ENCODE results near the gene GAMT.

The GAMT gene

DNA sequence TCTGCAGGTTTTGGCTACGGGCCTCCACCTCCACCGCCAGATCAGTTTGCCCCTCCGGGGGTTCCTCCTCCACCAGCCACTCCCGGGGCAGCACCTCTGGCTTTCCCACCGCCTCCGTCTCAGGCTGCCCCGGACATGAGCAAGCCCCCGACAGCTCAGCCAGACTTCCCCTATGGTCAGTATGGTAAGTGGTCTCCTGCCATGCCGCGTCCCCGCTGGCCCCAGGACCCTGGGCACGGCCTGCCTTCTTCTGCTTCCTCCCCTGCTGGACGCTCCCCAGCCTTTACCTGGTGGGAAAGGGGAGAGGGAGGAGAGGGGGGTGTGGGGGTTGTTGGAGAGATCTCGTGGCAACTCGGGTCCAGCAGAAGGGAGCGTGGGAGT, 31.2 kb upstream of the GAMT start:
- Histone ChIP-seq H3K36me3 (ENCODE audit: control insufficient read depth in 2 of 2, insufficient read depth in 2 of 2, low read length in 2 of 2) (peaks cover 26 to 35% of the 10 kb centered on the region in 2 donors), H3K4me3 (ENCODE audit: low read length in 2 of 2) (no peak overlapping the region), H3K27ac (ENCODE audit: low read length) (no peak overlapping the region)

GRCh38 chr19:1431759-1432506, 30.6 kb upstream of the GAMT start:
- Histone ChIP-seq H3K9me3 (ENCODE audit: control insufficient read depth in 2 of 2, low read length in 2 of 2) (no peaks in the 10 kb centered on the region), H3K27me3 (ENCODE audit: control insufficient read depth in 1 of 2, insufficient read depth in 2 of 2, low read length in 2 of 2) (no peaks in the 10 kb centered on the region), H3K9ac (ENCODE audit: low read length in 2 of 2) (no peak overlapping the region), H3K36me3 (ENCODE audit: control insufficient read depth in 2 of 2, insufficient read depth in 2 of 2, low read length in 2 of 2) (peaks cover 28 to 40% of the 10 kb centered on the region in 2 donors), H3K27ac (ENCODE audit: low read length) (no peak overlapping the region), H3K4me1 (ENCODE audit: control insufficient read depth, insufficient read depth, low read length) (peaks cover 3% of the 10 kb centered on the region), H3K4me3 (ENCODE audit: low read length in 2 of 2) (no peak overlapping the region)

More for the DNA sequence above, 31.2 kb upstream of the GAMT start:
- Histone ChIP-seq H3K9me3 (ENCODE audit: control insufficient read depth in 2 of 2, low read length in 2 of 2) (no peaks in the 10 kb centered on the region), H3K9ac (ENCODE audit: low read length in 2 of 2) (no peak overlapping the region), H3K4me1 (ENCODE audit: control insufficient read depth, insufficient read depth, low read length) (peaks cover 3% of the 10 kb centered on the region), H3K27me3 (ENCODE audit: control insufficient read depth in 1 of 2, insufficient read depth in 2 of 2, low read length in 2 of 2) (no peaks in the 10 kb centered on the region)

DNA sequence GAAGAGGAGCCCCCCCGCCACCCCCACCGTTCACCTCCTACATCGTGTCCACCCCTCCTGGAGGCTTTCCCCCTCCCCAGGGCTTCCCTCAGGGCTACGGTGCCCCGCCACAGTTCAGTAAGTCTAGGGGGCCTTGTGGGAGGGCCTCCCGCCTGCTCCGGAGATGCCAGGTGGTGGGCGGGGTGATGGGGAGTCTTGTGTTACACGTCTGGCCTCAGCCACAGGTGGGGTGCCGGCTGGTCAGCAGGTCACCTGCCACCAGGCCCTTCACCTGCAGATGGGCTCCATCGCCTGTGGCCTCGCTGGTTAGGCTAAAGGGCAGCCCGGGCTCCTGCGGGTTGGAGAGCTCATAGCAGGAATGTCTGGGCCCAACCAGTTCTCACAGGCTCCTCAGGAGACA, 28.9 kb upstream of the GAMT start:
- no peak overlapping the region for H3K4me3 ChIP-seq (ENCODE audit: low read length in 2 of 2)
- no peaks in the 10 kb centered on the region for H3K9me3 ChIP-seq (ENCODE audit: control insufficient read depth in 2 of 2, low read length in 2 of 2)
- no peak overlapping the region for H3K27ac ChIP-seq (ENCODE audit: low read length)
- no peak overlapping the region for H3K9ac ChIP-seq (ENCODE audit: low read length in 2 of 2)
- H3K36me3 ChIP-seq (ENCODE audit: control insufficient read depth in 2 of 2, insufficient read depth in 2 of 2, low read length in 2 of 2) = peaks cover 31 to 38% of the 10 kb centered on the region in 2 donors
- no peaks in the 10 kb centered on the region for H3K27me3 ChIP-seq (ENCODE audit: control insufficient read depth in 1 of 2, insufficient read depth in 2 of 2, low read length in 2 of 2)
- H3K4me1 ChIP-seq (ENCODE audit: control insufficient read depth, insufficient read depth, low read length) = peaks cover 3% of the 10 kb centered on the region

DNA sequence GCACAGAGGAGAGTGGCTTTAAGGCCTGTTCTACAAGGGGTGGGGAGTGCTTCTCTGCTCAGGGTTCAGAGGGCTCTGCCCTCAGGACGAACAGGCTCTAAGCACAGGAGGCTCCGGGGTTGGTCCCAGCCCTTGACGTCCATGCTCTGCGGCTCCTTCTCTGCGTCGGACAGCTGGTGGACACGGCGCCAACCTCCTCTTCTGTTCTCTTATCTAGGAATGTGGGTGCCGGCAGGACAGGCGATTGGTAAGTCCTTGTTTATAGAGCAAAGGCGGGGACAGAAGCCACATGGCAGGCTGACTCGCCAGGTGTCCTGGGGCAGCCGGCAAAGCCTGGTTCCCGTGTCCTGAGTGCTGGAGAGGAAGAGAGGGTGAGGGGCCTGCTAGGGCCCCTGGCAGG, 28.4 kb upstream of the GAMT start:
- Histone ChIP-seq H3K9ac (ENCODE audit: low read length in 2 of 2) (no peak overlapping the region), H3K27me3 (ENCODE audit: control insufficient read depth in 1 of 2, insufficient read depth in 2 of 2, low read length in 2 of 2) (no peaks in the 10 kb centered on the region), H3K9me3 (ENCODE audit: control insufficient read depth in 2 of 2, low read length in 2 of 2) (no peaks in the 10 kb centered on the region), H3K36me3 (ENCODE audit: control insufficient read depth in 2 of 2, insufficient read depth in 2 of 2, low read length in 2 of 2) (peaks cover 34 to 40% of the 10 kb centered on the region in 2 donors), H3K4me3 (ENCODE audit: low read length in 2 of 2) (no peak overlapping the region), H3K27ac (ENCODE audit: low read length) (no peak overlapping the region), H3K4me1 (ENCODE audit: control insufficient read depth, insufficient read depth, low read length) (peaks cover 3% of the 10 kb centered on the region)

- Histone ChIP-seq H3K4me3 (ENCODE audit: low read length in 2 of 2) (no peak overlapping the region), H3K27ac (ENCODE audit: low read length) (no peak overlapping the region), H3K27me3 (ENCODE audit: control insufficient read depth in 1 of 2, insufficient read depth in 2 of 2, low read length in 2 of 2) (no peaks in the 10 kb centered on the region), H3K9me3 (ENCODE audit: control insufficient read depth in 2 of 2, low read length in 2 of 2) (no peaks in the 10 kb centered on the region), H3K9ac (ENCODE audit: low read length in 2 of 2) (no peak overlapping the region), H3K36me3 (ENCODE audit: control insufficient read depth in 2 of 2, insufficient read depth in 2 of 2, low read length in 2 of 2) (peaks cover 37 to 44% of the 10 kb centered on the region in 2 donors), H3K4me1 (ENCODE audit: control insufficient read depth, insufficient read depth, low read length) (peaks cover under 1% of the 10 kb centered on the region)
These were observed 27.5 kb upstream of the GAMT start for GRCh38 chr19:1428738-1429391.

GRCh38 chr19:1427221-1427920, 26.0 kb upstream of the GAMT start:
- Histone ChIP-seq H3K9ac (ENCODE audit: low read length in 2 of 2) (no peak overlapping the region), H3K4me3 (ENCODE audit: low read length in 2 of 2) (no peak overlapping the region), H3K4me1 (ENCODE audit: control insufficient read depth, insufficient read depth, low read length) (no peaks in the 10 kb centered on the region), H3K27ac (ENCODE audit: low read length) (no peak overlapping the region), H3K9me3 (ENCODE audit: control insufficient read depth in 2 of 2, low read length in 2 of 2) (no peaks in the 10 kb centered on the region), H3K36me3 (ENCODE audit: control insufficient read depth in 2 of 2, insufficient read depth in 2 of 2, low read length in 2 of 2) (peaks cover 43 to 46% of the 10 kb centered on the region in 2 donors), H3K27me3 (ENCODE audit: control insufficient read depth in 1 of 2, insufficient read depth in 2 of 2, low read length in 2 of 2) (no peaks in the 10 kb centered on the region)

GRCh38 chr19:1426736-1427135, 25.4 kb upstream of the GAMT start:
- Histone ChIP-seq H3K4me1 (ENCODE audit: control insufficient read depth, insufficient read depth, low read length) (no peaks in the 10 kb centered on the region), H3K4me3 (ENCODE audit: low read length in 2 of 2) (no peak overlapping the region), H3K27me3 (ENCODE audit: control insufficient read depth in 1 of 2, insufficient read depth in 2 of 2, low read length in 2 of 2) (no peaks in the 10 kb centered on the region), H3K9ac (ENCODE audit: low read length in 2 of 2) (no peak overlapping the region), H3K9me3 (ENCODE audit: control insufficient read depth in 2 of 2, low read length in 2 of 2) (no peaks in the 10 kb centered on the region), H3K36me3 (ENCODE audit: control insufficient read depth in 2 of 2, insufficient read depth in 2 of 2, low read length in 2 of 2) (peaks cover 43 to 49% of the 10 kb centered on the region in 2 donors), H3K27ac (ENCODE audit: low read length) (no peak overlapping the region)

DNA sequence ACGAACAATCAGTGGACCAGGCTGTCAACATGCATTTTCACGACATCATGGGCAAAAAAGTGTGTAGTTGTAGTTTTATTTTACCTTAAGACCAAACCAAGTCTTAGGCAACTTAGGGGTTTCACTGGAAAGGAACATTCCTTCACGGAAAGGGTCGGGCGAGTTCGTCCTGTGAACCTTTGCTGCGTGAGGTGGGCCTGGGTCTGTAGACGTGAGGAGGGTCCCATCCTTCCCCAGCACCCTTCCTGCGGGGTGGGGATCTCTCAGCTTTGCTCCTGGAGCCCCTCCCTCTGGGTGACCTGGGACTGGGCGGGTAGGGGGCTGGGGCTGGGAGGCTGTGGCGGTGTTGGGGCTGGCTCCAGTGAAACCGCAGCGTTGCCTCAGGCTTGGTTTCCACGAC, 24.6 kb upstream of the GAMT start:
- Histone ChIP-seq H3K36me3 (ENCODE audit: control insufficient read depth in 2 of 2, insufficient read depth in 2 of 2, low read length in 2 of 2) (peaks cover 42 to 53% of the 10 kb centered on the region in 2 donors), H3K9ac (ENCODE audit: low read length in 2 of 2) (no peak overlapping the region), H3K9me3 (ENCODE audit: control insufficient read depth in 2 of 2, low read length in 2 of 2) (no peaks in the 10 kb centered on the region), H3K4me3 (ENCODE audit: low read length in 2 of 2) (no peak overlapping the region), H3K27me3 (ENCODE audit: control insufficient read depth in 1 of 2, insufficient read depth in 2 of 2, low read length in 2 of 2) (no peaks in the 10 kb centered on the region), H3K4me1 (ENCODE audit: control insufficient read depth, insufficient read depth, low read length) (no peaks in the 10 kb centered on the region), H3K27ac (ENCODE audit: low read length) (no peak overlapping the region)

- peaks cover 46 to 57% of the 10 kb centered on the region in 2 donors for H3K36me3 ChIP-seq (ENCODE audit: control insufficient read depth in 2 of 2, insufficient read depth in 2 of 2, low read length in 2 of 2)
These were observed 23.9 kb upstream of the GAMT start for GRCh38 chr19:1425102-1425837.

GRCh38 chr19:1424192-1424955, 23.0 kb upstream of the GAMT start:
- Histone ChIP-seq H3K36me3 (ENCODE audit: control insufficient read depth in 2 of 2, insufficient read depth in 2 of 2, low read length in 2 of 2) (peaks cover 50 to 58% of the 10 kb centered on the region in 2 donors), H3K9me3 (ENCODE audit: control insufficient read depth in 2 of 2, low read length in 2 of 2) (no peaks in the 10 kb centered on the region), H3K27me3 (ENCODE audit: control insufficient read depth in 1 of 2, insufficient read depth in 2 of 2, low read length in 2 of 2) (no peaks in the 10 kb centered on the region), H3K4me3 (ENCODE audit: low read length in 2 of 2) (no peak overlapping the region), H3K9ac (ENCODE audit: low read length in 2 of 2) (no peak overlapping the region), H3K4me1 (ENCODE audit: control insufficient read depth, insufficient read depth, low read length) (no peaks in the 10 kb centered on the region), H3K27ac (ENCODE audit: low read length) (no peak overlapping the region)

More at GRCh38 chr19:1425102-1425837, 23.9 kb upstream of the GAMT start:
- no peak overlapping the region for H3K9ac ChIP-seq (ENCODE audit: low read length in 2 of 2)
- H3K9me3 ChIP-seq (ENCODE audit: control insufficient read depth in 2 of 2, low read length in 2 of 2) = no peaks in the 10 kb centered on the region
- H3K4me3 ChIP-seq (ENCODE audit: low read length in 2 of 2) = no peak overlapping the region
- no peak overlapping the region for H3K27ac ChIP-seq (ENCODE audit: low read length)
- no peaks in the 10 kb centered on the region for H3K4me1 ChIP-seq (ENCODE audit: control insufficient read depth, insufficient read depth, low read length)
- no peaks in the 10 kb centered on the region for H3K27me3 ChIP-seq (ENCODE audit: control insufficient read depth in 1 of 2, insufficient read depth in 2 of 2, low read length in 2 of 2)
